ENCODE measurements around the gene GPR32.

GPR32 gene

GRCh38 chr19:50820549-50821247 is 50.4 kb downstream of the GPR32 start:
- no peak for TF ChIP-seq CTCF (conservative IDR thresholded peaks at IDR 0.05; ENCODE audit: low read length)
- DNase-seq (ENCODE audit: low read depth), result no peak
- no peak overlapping the region for H3K4me3 ChIP-seq (ENCODE audit: low read length)

GRCh38 chr19:50821248-50821612 is 51.0 kb downstream of the GPR32 start:
- no peak for TF ChIP-seq CTCF (conservative IDR thresholded peaks at IDR 0.05; ENCODE audit: low read length)
- no peak overlapping the region for H3K4me3 ChIP-seq (ENCODE audit: low read length)
- DNase-seq (ENCODE audit: low read depth), result no peak
